ENCODE results near the gene PNMA6E.

The PNMA6E gene

DNA sequence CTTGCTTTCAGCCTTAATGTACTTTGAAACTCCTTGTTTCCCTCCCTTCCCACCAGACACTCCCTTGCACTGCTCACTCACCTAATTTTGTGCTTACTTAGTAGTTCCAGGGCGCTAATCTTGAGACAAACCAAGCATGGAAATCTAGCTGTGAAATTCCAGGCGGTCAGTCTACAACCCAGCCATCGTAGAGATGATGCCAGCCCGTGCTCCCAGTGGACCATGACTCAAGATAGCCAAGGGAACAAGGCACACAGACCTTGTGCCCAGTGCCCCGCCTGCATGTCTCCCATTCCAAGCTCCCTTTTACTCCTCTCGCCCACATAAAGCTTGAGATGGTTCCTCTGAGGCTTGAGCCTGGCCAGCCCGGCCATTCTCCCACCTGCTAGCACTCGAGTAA is 33.7 kb upstream of the PNMA6E start:
- DNase-seq: no peak

GRCh38 chrX:153433781-153434285 is 32.7 kb upstream of the PNMA6E start:
- DNase-seq: no peak

GRCh38 chrX:153433161-153433680 is 32.1 kb upstream of the PNMA6E start:
- DNase-seq: no peak

DNA sequence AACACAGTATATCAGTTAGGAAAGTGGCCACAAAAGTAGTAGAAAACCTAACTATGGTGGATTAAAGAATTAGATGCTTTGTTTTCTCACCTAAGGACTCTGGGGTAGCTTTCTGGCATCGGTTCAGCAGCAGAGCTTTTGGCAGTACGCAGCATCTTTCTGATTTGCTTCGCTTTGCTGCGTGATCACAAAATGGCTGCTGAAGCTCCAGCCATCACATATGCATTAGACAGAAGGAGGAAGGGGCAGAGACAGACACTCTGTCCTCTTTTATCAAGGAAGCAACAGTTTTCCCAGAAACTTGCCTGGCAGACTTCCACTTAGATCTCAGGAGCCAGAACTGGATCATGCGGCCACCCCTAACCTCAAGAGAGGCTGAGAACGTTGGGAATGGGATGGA is 29.6 kb upstream of the PNMA6E start:
- no peak for DNase-seq

DNA sequence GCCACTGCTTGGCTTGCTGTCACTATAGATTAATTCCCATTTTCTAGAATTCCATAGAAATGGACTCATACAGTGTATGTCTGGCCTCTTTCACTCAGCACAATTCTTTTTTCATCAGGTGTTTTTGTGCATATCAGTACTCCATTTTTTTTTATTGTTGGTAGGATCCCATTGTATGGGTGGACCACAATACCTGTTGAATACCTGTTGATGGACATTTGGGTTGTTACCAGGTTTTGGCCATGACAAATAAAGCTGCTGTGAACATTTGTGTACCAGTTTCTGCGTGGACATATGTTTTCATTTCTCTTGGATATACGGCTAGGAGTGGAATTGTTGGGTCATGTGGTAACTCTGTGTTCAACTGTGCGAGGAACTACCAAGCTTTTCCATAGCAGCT is 25.1 kb upstream of the PNMA6E start:
- DNase-seq: no peak

DNA sequence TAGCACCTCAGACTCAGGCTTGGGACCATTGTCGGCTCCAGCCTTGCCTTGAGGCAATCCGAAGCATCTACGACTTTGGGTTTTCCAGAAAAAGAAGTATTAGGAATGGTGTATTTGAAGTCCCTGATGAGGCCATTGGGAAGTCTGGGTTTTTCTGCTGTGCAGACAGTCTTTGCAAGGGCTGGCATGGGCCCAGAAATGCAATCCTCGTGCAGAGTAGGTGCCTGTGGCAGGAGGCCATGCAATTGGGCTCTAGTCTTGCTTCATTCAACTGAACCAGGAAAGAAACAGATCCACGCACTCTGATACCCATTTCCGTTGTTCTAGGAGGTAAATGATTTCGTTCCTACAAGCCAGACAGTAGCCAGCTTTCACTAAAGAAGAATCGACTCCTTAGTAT is 22.5 kb upstream of the PNMA6E start:
- DNase-seq: no peak

GRCh38 chrX:153421856-153422255 is 20.7 kb upstream of the PNMA6E start:
- DNase-seq: no peak

GRCh38 chrX:153420851-153421599 is 19.9 kb upstream of the PNMA6E start:
- DNase-seq: no peak

DNA sequence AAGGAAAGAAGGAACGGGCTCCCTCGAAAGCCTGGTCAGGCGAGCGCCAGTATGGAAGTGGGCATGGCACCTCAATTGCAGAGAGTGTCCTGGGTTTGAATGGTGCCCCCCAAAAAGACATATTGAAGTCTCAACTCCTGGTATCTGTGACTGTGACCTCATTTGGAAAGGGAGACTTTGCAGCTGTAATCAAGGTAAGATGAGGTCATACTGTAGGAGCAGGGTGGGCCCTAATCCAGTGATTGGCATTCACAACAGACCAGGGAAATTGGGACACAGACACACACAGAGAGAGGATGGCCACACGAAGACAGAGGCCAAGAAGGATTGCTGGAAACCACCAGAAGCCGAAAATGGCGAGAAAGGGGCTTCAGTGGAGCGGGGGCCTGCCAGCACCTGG is 16.5 kb upstream of the PNMA6E start:
- DNase-seq: no peak

DNA sequence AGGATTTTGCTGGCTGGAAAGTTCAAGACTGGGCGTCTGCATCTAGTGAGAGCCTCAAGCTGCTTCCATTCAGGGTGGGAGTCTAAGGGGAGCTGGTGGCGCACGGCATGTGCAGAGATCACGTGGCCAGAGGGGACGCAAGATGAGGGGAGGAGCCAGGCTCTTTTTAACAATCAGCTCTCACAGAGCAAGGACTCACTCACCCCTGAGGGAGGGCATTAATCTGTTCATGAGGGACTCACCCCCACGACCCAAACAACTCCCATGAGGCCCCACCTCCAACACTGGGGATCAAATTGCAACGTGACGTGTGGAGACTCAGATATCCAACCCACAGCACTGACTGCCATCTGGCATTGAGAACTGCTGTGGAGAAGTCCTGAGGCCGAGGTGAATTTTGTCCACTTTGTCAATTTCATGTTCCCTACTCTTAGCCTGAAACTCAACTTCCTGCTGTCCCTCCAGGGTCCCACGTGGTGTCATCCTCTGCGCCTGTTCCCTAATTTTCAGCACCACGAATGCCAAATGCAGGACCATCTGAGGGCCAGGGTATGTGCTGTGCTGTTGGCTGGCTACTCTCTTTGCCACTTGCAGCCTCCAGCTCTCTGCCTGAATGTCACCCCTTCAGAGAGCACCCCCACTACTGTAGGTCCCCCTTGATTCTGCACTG is 15.8 kb upstream of the PNMA6E start:
- DNase-seq: peak in 1 of 3 experiments; percentile 10

GRCh38 chrX:153414856-153415510 is 13.8 kb upstream of the PNMA6E start:
- DNase-seq: no peak

DNA sequence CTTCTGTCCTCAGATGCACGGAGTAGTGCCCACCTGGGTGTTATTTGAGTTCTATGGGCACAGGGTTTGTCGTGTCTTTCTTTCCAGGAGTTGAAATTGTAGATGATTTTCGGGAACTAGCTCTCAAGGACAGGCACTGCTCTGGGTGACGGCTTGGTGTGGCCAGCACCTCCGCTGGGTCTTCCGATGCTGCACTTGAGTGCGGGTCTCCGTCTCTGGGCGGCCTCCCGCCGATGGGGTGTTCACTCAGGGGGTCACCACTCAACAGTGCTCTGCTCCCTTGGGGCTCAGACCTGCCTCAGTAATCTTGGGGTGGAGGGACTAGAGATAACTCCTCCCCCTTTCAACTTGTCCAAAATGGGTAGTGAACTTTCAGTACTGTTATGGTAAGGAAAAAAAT is 12.6 kb upstream of the PNMA6E start:
- DNase-seq: no peak

DNA sequence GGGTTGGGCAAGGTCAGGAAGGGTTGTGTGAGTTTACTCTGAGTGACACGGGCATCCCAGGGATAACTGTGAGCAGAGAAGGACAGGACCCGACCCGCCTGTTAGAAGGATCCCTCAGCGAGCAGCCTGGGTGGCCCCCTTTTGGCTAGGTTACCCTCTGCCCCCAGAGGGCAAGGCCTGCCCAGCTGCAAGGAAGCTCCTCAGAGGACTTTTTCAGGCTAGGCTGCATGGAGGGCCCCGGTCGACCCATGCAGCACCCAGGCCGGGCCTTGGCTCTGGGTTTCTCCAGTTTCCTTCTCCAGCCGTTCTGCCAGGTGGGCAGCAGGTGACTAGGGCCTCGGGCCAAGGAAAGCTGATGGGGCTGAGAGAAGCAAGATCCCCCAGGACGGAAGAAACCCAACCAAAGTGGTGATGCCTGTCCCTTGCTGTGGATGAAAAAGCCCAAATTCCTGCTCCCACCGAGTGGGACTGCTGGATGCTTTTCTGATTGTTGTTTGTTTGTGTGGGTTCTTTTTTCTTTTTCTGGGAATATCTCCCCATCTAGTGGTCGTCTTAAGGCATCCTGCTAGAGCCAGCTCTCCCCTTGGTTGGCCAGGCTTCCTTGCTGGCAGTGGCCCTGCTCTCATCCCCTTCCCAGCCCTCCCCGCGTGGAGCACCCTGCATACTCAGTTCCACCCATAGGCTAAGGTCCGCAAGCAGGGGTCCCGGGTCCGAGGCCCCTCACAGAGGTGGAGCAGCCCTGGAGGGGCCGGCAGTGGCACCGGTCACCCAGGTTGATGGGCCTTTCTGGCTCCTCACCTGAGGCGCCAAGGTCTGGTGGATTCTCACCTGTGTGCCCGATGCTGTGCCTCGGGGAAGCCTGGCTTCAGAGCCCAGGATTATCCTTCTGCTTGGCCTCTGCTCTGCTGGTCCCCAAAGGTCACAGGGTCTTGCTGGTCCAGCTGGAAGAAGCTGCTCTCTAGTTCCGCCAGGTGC is 11.9 kb upstream of the PNMA6E start:
- DNase-seq: no peak

DNA sequence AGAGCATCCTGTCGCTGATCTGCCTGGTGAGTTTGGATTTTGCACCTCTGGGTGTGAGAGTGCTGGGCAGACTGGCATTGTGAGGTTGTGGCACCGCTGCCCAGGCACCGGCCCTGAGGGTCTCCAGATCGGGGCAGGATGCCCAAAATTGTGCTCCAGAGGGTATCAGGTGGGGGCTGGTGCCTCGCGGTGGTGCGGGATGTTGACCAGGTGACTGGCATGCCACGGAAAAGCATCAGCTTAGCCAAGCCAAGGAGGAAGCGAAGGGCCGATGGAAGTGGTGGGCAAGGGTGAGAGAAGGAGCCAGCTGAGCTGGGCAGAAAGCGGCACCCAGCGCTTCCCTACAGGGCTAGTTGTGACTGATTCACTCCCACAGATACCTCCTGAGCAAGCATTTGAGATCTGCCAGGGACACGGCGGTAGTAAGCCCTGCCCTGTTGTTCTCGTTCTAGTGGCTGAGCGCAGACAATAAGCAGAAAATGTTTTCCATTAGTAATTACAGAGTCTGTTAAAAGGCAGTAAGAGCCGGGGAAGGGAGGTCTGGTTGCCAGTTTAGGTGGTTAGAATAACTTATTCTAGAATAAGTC is 10.9 kb upstream of the PNMA6E start:
- DNase-seq: peak; percentile 23 to 63 (median 48)

- peak in 2 of 3 experiments; percentile 24 for DNase-seq
Measured at GRCh38 chrX:153411255-153411987, 10.3 kb upstream of the PNMA6E start, which contains the start of gene ZFP92. Gene ZFP92 (plus strand): TSS chrX:153411472. CDS start chrX:153418323, 6,851 bp downstream.

GRCh38 chrX:153410888-153411254 is 9.7 kb upstream of the PNMA6E start:
- DNase-seq: no peak

GRCh38 chrX:153410373-153410772 is 9.2 kb upstream of the PNMA6E start:
- DNase-seq: no peak

DNA sequence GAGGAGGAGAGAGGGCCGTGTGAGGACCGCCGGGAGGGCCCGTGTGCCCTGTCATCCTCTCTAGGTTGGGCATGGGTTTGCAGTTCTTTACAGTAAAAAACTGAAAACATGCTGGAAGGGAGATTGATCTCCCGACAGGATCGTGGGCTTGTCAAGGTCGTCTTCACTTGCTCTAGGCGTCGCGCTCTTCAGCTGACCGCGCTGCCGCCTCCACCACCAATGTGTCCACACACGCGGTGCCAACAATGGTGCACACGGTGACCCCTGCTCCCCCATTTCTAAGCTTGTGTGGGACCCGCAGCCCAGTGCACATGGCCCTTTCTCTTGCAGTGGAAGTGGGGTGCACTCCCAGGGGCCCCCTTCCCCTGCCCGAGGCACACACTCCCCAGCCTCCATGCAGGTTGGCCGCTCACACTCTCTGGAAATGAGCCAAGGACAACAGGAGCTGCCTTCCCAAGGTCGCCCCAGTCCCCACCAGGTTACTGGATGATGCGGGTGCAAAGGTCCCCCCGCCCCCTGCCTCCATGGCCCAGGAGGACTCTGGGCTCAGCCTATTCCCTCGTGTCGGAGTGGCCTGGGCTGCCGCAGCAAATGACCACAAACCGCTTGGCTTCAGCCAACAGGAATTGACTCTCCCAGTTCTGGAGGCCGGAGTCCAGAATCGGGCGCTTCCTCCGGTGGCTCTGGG is 8.4 kb upstream of the PNMA6E start:
- DNase-seq: no peak

GRCh38 chrX:153408871-153409351 is 7.8 kb upstream of the PNMA6E start:
- DNase-seq: no peak

GRCh38 chrX:153408221-153408721 is 7.1 kb upstream of the PNMA6E start:
- no peak for DNase-seq

Measured in NCI-H1417 (cell line).